Lower lobe of right lung (tissue), 2 donors: ENCODE results near the gene KIAA2012. TPM values are rescaled to one million over a fixed set of nuclear protein-coding genes. Genes with fewer than 3 reads are reported as not detected.

Experiments
- ATAC-seq, 2 donors: fragments of 200-7000 bp; cut with Tn5 transposase; one replicate each; pipeline ENCODE4 v1.9.1; 2020 to 2022; ENCODE audit warnings: mild to moderate bottlenecking in 2 of 2, moderate library complexity in 2 of 2
- DNase-seq: peaks from one replicate; pipeline ENCODE4 v3.0.0-alpha.2; 2020
- H3K27ac ChIP-seq: fragments of 200-600 bp; one replicate; pipeline ENCODE4 v1.8.0; 2022
- H3K27me3 ChIP-seq: fragments of 200-600 bp; one replicate; pipeline ENCODE4 v1.8.0; 2022; ENCODE audit warnings: low read depth
- H3K36me3 ChIP-seq: fragments of 200-600 bp; one replicate; pipeline ENCODE4 v1.8.0; 2022; ENCODE audit warnings: mild to moderate bottlenecking
- H3K4me1 ChIP-seq: fragments of 200-600 bp; one replicate; pipeline ENCODE4 v1.8.0; 2022
- H3K4me3 ChIP-seq: fragments of 200-600 bp; one replicate; pipeline ENCODE4 v1.8.0; 2022; ENCODE audit warnings: mild to moderate bottlenecking
- H3K9me3 ChIP-seq: fragments of 200-600 bp; one replicate; pipeline ENCODE4 v1.8.0; 2022
- intact Hi-C: fragments of 100-400 bp; cut with DNase I; formaldehyde crosslinking; loops from one replicate; pipeline ENCODE4 v1.11.0; 2022
- total RNA-seq: library from RNA; stranded (reverse); fragmentation: NEBNext Ultra II Directional; extraction: Animal tissue kit (Norgen Biotek cat#: 25700); gene quantifications from one replicate; pipeline ENCODE4 v1.2.1, GENCODE V29; 2021
- TF ChIP-seq, protein P1 (sequence below): fragments of 200-600 bp; IDR thresholded peaks from one replicate; pipeline ENCODE4 v1.8.0; 2022; ENCODE audit warnings: antibody characterized with exemption, mild to moderate bottlenecking
- donor health status: DM: no; HTN: yes; CAD: no; lungs with severe emphysema.

KIAA2012 gene
- total RNA-seq, 1 donor from 2014 or later: 2.8 TPM

DNA sequence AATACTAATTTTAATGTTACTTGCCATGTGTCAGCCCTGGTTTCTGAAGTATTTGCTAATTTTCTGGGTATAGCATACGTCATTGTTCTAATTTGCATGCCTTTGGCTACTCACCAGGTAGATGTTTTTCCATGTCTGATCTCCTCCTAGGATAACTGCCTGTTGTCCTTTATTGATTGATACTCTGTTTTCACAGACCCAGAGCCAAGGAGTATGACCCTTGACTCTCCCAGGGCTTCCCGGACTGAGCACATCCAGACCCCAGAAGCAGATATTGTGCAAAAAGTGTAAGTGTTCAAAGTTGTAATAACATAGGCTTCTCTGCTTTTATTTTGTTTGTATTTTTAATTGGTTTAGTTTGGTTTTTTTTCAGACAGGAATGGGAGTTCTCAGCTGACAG, 111.5 kb downstream of the KIAA2012 start:
- H3K27ac ChIP-seq: no peak overlapping the region
- intact Hi-C loops: no loop called here
- no peaks in the 10 kb centered on the region for H3K27me3 ChIP-seq
- no peaks in the 10 kb centered on the region for H3K4me1 ChIP-seq
- DNase-seq (no peak), ATAC-seq (no peak)
- no peaks in the 10 kb centered on the region for H3K36me3 ChIP-seq
- H3K9me3 ChIP-seq: no peaks in the 10 kb centered on the region
- no peak overlapping the region for H3K4me3 ChIP-seq
- TF ChIP-seq, protein P1, sequence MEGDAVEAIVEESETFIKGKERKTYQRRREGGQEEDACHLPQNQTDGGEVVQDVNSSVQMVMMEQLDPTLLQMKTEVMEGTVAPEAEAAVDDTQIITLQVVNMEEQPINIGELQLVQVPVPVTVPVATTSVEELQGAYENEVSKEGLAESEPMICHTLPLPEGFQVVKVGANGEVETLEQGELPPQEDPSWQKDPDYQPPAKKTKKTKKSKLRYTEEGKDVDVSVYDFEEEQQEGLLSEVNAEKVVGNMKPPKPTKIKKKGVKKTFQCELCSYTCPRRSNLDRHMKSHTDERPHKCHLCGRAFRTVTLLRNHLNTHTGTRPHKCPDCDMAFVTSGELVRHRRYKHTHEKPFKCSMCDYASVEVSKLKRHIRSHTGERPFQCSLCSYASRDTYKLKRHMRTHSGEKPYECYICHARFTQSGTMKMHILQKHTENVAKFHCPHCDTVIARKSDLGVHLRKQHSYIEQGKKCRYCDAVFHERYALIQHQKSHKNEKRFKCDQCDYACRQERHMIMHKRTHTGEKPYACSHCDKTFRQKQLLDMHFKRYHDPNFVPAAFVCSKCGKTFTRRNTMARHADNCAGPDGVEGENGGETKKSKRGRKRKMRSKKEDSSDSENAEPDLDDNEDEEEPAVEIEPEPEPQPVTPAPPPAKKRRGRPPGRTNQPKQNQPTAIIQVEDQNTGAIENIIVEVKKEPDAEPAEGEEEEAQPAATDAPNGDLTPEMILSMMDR: no peak

DNA sequence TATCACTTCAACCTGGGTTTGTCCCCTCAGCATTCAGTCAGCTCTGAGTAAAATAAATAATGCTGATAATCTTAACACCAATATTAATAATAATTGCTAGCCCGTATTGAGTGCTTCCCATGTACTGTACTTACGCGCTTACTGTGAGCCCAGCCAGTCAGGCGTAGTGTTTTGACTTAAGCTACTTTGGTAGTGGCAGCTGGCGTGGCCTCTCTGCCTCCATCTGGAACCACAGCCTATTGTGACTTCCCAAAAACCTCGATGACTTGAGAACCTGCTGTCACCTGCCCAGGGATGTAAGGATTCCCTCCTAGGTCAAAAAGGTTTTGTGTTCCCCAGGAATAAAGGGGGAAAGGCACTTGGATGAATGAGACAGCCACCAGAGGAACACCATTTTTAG, 112.1 kb downstream of the KIAA2012 start:
- intact Hi-C loops: no loop called here
- H3K36me3 ChIP-seq: no peaks in the 10 kb centered on the region
- DNase-seq: no peak
- H3K27ac ChIP-seq: no peak overlapping the region
- no peaks in the 10 kb centered on the region for H3K27me3 ChIP-seq
- TF ChIP-seq, protein P1: no peak
- ATAC-seq: no peak
- H3K4me3 ChIP-seq: no peak overlapping the region
- H3K9me3 ChIP-seq: no peaks in the 10 kb centered on the region
- H3K4me1 ChIP-seq: no peaks in the 10 kb centered on the region

DNA sequence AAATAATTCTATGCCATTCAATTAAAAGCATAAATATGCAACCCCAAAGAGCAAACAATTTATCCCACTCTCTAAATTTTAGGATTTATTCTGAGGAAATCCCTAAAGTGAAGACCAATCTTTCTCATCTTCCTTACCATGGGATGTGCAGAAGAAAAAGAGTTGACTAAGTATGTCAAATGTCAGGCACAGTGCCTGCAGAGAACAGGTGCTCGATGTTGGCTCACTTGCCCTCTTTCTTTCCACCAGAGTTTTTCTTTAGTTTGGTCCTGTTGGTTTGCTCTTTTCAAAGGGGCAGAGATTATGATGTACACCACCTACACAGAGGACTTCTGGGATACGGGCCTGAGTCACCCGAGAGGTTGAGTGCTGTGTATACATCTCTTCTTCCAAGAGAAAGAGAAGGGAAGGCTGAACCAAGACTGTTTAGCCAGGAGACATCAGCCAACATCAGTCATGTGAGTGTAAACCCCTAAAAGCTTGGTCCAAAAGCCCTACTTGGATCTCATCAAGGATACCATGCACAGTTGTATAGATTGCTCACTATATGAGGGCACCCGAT, 113.7 kb downstream of the KIAA2012 start:
- no peak for ATAC-seq
- Histone ChIP-seq H3K27ac (no peak overlapping the region), H3K4me1 (no peaks in the 10 kb centered on the region), H3K27me3 (no peaks in the 10 kb centered on the region), H3K9me3 (no peaks in the 10 kb centered on the region), H3K4me3 (no peak overlapping the region), H3K36me3 (no peaks in the 10 kb centered on the region)
- DNase-seq: no peak
- intact Hi-C loops: no loop called here
- TF ChIP-seq, protein P1: no peak

DNA sequence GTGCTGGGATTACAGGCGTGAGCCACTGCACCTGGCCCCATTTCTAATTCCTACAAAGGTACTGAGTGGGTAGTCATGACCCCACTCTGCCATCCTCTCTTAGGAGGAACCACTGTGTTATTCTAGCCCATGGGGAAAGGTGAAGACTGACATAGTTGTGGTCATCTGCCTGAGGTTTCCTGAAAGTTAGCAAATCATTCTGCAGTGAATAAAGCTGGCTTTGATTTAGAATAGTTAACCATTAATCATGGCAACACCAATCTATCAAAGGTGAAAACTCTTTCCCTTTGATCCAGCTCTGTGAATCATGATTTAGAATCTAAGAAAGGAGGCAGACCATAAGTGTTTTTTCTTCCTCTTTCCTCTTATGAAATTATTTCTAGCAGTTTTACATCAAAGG, 114.5 kb downstream of the KIAA2012 start:
- ATAC-seq: no peak
- Histone ChIP-seq H3K27me3 (no peaks in the 10 kb centered on the region), H3K4me3 (no peak overlapping the region), H3K4me1 (no peaks in the 10 kb centered on the region), H3K36me3 (no peaks in the 10 kb centered on the region), H3K27ac (no peak overlapping the region), H3K9me3 (no peaks in the 10 kb centered on the region)
- no peak for DNase-seq
- intact Hi-C loops: no loop called here
- TF ChIP-seq, protein P1: no peak

DNA sequence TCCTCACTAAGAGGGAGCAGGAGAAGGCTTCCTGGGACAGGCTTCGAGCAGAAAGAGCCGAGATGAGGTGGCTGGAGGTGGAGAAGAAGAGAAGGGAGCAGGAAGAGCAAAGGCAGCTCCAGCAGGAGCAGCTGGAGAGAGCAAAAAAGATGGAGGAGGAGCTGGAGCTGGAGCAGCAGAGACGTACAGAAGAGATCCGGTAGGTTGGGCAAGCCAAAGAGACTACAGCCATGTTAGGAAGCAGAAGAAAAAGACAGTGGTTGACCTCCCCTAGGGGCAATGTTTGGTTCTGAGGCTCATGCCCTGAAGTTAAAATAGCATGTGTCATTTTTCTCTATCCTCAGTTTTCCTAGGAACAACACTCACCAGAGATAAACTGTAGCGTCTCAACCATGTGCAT, 120.2 kb downstream of the KIAA2012 start:
- H3K27ac ChIP-seq: no peak overlapping the region
- intact Hi-C loops: no loop called here
- DNase-seq (no peak), ATAC-seq (no peak)
- no peak overlapping the region for H3K4me3 ChIP-seq
- H3K4me1 ChIP-seq: no peaks in the 10 kb centered on the region
- no peaks in the 10 kb centered on the region for H3K9me3 ChIP-seq
- H3K27me3 ChIP-seq: no peaks in the 10 kb centered on the region
- H3K36me3 ChIP-seq: no peaks in the 10 kb centered on the region
- TF ChIP-seq, protein P1: no peak
